HG03565 (cell line): ENCODE results near the gene CRKL.

Experiments used
- ATAC-seq: cut with Tn5 transposase; IDR thresholded peaks from one replicate; pipeline ENCODE4 v1.9.1; 2021; ENCODE audit warnings: mild to moderate bottlenecking, moderate library complexity; ENCODE audit not compliant: unreplicated experiment

Gene CRKL

DNA sequence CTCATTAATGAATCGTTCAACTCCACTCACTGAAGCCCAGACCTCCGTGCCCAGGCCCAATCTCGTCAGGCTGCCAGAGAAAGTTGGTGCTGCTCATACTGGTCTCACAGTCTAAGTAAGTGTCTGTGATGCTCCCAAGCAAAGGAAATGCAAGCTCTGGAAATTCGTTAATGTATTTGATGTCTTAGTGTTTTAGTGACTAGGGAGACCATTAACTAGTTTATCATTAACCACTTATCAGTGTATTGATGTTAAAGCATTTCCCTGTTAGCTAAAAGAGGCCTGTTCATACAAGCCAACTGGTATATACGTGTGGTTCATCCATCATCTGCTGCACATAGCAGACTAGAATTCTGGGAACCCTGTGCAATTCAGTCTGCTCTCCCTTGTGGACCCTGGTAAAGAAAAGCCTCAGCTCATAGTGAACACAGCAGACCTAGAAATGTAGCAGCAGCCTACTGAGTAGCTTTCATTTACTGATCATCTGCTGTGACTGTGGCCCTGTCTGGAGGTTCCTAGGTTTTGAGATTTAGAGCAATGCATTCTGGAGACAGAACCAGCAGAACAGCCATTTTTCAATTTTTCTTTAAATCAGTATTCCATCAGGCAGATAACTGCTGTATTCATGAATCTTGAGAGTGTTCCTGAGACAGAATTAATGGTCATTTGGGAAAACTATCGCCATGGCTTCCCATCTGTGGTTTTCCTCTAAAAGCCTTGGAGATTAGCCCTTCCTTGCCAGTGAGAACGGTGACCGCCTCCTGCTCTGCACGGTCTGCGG is 34.1 kb downstream of the CRKL start:
- no peak for ATAC-seq

DNA sequence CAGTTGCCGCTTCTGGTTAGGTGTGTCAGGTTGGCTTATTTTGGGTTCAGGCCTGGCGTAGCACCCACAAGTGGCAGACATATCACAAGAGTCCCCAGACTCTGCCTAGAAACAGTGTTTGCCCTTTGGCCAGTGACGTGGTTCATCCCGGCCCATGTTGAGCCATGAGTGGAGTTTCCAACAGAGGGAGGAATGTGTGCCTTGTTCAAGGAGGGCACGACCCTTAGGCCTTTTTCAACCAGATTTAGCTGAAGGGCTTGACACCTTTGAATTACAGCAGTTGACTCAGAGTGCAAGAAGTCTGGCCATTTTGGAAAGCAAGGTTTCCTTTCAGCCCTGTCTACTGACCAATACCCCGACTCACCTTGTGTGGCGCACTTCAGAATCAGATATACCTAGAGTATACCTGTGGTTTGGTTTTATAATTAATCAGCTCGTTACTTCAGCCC is 34.7 kb downstream of the CRKL start:
- ATAC-seq, result no peak

DNA sequence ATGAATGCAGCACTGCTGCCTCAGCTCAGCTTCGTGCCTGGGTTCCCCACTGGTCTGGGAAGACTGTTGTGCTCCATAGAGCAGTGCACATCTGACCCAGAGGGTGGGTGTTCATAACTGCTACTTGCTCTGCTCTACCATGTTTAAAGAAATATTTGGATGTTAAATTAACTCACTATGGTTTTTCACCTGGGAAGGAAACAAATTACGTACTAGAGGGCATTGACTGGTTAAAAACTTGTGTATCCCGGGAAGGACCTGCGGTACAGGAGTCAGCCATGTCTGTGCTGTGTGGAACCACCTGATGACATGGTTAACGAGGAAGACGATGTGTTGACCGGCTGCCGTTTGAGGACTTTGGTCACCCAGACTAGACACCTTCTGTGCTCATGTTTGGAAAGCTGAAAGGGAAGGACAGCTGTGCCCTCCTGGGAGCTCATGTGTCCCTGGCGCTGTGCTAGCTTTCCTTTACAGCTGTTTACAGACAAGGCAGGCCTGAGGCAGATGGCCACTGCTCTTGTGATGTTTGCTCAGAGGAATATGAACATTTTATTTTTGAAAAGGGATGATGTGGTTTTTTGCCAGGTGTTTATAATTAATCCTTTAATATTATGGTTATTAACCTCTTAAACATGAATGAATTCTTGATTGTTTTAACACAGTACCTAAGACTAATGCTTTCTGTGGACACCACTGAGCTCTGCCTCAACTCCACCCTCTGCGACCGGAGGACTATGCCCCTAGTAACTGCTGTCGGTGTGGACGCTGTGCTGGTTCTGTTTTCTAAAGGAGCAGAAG is 35.5 kb downstream of the CRKL start:
- no peak for ATAC-seq

DNA sequence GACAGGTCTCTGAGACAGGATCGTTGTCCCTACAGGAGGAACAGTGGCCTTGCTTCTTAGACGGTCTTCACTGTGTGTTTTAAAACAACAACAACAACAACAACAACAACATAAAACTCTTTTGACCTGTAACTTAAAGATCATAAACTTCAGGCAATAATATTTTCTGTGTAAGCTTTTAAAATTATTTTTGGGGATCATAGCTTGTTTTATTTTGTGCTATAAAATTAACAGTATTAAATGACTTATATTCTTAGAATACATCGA is 36.1 kb downstream of the CRKL start:
- ATAC-seq, result no peak

DNA sequence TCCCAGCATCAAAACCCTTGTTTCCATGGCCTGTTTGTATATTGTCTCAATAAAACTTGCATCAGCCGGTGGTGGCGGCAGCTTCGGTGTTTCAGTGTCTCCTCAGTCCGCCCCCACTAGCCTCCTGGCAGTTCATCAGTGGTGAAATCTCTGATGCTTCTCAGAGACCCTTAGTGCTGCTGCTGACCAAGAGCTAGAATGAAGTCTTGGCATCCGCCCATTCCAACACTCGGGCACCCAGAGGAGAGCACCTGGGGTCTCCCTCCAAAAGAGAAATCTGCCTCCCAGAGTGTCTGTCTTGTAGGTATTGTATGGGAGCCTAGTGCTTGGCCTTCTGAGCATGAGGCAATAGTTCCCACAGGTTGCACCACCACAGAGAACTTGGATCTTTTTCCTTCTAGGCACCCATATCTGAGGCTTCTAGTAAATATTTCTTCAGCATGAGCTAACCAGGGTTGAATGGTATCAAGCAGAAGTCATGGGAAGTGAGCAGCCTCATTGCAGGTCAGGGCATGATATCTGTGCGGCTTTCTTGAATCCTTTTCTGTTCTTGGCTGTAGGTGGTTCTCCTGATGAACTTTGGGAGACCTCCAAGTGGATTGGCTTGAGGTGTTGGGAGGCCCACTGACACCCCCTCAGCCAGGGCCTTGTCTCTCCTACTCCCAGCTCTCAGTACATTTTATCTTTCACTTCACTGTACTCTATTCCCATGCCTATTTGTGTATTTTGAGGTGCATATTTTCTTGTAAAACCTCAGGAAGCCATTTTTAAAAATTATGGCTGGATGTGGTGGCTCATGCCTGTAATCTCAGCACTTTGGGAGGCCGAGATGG is 36.7 kb downstream of the CRKL start:
- no peak for ATAC-seq

DNA sequence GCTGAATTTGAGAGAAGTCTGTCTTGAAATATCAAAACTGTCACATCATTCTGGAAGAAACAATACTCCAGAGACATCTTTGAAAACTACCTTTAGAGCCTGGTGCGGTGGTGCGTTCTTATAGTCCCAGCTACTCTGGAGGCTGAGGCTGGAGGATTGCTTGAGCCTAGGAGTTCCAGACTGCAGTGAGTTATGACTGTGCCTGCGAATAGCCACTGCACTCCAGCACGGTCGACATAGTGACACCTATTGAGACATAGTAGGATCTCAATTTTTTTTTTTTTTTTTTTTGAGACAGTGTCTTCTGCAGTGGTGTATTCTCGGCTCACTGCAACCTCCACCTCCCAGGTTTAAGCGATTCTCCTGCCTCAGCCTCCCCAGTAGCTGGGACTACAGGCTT is 38.3 kb downstream of the CRKL start:
- no peak for ATAC-seq

DNA sequence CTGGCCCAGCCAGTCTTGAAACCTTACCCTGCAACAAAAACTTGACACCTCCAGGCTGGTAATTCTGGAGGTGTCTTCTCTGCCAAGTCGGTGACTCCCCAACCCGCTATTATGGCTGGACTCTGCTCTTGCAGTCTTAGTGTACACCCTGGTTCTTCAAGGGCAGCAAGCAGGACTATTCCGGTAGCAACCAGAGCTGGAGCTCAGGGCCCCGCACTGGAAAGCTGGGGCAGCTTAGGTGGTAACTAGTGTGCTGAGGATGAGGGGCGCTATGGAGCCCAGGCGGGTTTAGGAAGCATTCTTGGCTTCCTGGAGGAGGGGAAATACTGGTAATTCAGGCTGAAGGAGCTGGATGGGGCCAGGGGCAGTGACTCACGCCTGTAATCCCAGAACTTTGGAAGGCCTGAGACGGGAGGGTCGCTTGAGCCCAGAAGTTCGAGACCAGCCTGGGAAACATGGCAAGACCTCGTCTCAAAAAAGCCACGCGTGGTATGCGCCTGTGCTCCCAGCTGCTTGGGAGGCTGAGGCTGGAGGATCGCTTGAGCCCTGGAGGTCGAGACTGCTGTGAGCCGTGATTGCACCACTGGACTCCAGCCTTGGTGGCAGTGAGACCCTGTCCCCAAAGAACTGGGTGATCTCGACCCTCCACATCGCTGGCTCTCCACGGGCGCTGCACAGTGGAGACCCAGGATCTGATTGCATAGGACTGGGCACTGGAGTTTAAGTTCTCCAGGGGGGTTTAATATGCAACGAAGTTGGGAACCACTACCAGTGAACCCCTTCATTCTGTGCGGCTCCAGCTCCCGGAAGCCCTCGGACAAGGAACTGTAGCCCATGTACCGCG is 39.3 kb downstream of the CRKL start:
- no peak for ATAC-seq

DNA sequence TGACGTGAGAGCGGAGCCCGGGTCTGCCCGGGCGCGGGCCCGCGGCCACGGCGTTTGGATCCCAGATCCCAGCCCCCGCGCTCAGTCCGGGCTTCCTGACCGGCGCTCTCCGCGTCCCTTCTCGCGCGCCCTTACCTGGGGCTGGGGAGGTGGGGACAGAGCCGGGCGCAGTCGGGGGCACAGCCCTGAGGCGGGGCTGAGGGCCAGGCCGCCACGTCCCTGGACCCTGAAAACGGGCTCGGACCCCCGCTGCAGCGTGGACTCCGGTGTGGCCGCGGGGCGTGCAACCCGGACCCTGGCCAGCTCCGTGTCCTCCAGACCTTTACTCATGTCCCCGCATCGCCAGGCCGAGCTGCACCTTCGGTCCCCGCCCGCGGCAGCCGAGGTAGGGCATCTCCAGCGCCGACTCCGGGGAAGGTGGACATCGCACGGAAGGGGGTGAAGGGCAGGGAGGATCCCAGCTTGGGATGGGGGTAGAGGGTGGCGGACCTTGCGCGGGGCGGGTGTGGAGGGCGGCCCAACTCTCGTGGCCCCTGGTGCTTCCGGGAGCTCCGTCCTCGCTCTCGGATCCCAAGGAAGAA is 40.0 kb downstream of the CRKL start:
- no peak for ATAC-seq

DNA sequence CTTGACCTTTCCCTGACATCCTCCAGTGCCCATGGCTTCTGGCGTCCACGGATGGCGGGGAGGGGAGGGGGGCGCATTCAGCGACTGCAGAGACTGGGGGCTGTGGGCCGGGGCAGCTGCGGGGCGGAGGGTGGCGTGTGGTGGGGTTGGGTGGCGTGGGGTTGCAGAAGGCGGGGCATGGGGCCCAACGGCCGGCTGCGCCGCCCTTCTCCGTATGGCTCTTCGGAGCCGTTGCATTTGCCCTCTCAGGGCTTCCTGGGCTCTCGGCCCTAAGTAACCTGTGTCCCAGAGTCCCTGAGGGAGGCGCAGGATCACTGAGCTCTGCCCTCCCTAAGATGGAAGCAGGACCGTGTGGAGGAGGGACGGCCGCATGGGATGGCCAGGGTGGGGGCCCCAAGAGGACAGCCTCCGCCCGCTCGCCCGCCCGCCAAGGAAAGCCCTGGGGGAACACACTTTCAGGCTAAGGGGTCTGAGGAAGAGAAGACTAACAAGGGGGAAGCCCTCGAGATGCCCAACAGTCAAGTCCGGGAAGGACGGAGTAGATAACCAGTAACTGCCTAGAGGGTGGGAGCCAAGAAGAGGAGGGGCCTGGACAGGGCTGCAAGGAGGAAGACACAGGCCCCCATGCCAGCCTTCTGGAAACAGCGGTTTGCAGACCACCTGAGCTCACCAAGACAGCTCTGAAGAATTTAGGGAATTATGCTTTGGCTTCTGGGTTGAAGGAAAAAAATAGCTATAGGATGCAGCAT is 40.6 kb downstream of the CRKL start:
- no peak for ATAC-seq

DNA sequence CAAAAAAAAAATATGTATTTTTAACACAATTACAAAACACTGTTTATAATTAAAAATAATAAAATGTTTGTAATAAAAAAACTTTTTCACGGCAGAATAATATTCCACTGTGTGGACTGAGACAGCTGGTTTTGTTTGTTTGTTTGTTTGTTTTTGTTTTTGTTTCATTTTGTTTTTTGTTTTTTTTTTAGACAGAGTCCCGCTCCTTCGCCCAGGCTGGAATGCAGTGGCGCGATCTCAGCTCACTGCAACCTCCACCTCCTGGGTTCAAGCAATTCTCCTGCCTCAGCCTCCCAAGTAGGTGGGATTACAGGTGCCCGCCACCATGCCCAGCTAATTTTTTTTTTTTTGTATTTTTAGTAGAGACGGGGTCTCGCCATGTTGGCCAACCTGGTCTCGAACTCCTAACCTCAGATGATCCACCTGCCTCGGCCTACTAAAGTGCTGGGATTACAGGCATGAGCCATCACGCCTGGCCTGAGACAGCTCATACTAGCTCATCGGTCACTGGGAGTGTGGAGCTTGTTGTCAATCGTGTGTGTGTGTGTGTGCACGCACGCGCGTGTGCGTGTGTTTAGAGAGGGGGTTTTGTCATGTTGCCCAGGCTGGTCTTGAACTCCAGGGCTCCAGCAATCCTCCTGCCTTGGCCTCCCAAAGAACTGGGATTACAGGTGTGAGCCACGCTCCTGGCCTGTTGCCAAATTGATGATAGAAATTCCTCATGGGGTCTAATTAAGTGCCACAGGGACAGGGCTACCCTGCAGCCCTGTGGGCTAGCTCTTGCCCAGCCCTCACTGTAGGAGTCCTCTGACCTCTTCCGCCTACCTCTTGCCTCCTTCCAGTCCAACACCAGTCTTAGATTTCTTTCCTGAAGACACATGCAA is 42.6 kb downstream of the CRKL start:
- ATAC-seq, result no peak

DNA sequence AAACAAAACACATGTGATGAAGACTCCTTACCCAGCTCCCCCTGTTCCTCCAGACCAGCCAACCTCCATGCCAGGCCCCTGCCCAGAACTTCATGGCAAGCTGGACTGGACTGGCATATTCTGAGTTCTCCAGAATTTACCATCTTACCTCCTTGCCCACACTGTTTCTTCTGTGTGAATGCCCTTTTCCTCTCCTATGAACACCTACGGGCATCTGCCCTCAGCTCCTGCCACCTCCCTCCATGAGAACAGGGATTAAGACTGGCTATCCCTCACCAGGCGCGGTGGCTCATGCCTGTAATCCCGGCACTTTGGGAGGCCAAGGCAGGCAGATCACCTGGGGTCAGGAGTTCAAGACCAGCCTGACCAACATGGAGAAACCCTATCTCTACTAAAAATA is 43.4 kb downstream of the CRKL start:
- ATAC-seq, result no peak

DNA sequence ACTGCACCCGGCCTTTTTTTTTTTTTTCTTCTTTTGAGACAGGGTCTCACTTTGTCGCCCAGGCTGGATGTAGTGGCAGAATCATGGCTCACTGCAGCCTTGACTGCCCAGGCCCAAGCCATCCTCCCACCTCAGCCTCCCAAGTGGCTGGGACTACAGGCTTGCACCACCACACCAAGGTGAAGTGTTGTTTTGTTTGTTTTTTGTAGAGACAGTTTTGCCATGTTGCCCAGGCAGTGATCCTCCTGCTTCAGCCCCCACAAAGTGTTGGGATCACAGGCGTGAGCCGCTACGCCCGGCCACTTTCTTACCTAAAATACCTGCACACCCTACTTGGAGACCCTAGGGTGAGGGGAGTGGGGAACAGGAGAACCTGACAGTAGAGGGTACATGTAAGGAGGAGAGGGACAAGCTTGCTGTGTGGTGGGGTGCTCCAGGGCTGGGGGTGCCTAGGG is 45.3 kb downstream of the CRKL start:
- no peak for ATAC-seq

DNA sequence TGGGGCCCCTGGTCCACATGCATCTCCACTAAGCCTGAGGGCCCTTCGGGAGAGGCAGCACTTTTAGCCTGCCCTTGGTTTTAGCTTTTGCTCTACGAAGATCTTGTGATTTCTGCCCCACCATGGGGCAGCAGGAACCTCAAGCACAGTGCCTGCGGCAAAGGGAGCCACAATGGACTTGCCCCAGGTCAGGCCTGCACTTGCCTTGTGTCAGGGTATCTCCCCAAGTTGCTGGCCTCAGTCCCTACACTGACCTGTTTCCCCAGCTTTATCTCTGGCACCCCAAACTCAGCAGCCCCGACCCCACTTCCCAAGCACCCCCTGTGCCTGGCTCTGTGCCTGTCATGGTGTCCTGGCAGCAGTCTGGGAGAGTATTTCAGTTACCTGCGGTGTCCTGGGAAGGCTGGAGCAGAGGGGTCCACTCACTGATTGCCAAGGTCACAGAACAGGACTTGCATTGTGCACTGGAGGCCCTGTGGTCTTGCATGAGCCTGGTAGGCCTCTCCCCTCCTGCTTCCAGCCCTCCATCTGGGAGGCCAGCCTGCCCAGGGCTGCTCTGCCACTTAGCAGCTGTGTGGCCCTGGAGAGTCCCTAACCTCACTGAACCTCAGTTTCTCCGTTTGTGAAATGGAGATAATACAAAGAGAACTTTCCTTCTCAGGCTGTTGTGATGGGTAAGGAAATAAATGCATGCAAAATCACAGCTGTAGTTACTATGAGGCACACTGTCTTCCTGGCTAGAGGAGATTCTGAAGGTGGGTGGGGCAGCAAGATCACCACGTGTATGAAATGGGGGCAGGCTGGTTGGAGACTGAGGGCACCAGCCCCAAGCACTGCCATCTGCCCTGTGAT is 46.2 kb downstream of the CRKL start:
- ATAC-seq, result no peak

DNA sequence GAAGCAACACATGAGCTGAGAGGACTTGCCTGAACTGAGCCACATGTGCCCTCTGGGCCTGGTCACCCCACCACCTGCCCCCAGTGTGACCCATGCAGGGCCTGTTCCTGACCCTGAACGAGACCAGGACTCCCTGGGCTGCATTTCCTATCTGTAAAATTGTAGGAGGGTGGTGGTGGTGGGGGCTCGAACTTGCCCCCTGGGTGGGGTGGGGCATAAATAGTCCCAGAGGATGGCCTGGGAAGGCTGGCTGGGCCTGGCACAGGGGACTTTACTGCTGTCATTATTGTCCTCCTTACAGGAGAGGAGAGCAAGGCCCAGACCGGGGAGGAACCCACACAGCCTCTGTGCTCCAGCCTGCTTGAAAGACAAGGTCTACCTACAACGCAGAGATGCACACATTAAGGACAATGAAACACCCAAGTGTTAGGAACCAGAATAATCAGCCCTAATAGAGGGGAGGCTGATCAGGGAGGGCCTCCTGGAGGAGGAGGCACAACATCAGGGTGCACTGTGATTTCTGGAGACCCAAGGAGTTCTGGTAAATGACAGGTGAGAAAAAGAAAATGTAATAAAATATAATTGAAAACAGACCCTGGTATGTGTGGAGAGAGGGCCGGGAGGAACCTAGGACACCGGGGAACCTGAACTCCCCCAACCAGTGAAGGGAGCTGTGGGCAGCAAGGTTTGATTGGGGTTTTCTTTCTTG is 47.0 kb downstream of the CRKL start:
- no peak for ATAC-seq

DNA sequence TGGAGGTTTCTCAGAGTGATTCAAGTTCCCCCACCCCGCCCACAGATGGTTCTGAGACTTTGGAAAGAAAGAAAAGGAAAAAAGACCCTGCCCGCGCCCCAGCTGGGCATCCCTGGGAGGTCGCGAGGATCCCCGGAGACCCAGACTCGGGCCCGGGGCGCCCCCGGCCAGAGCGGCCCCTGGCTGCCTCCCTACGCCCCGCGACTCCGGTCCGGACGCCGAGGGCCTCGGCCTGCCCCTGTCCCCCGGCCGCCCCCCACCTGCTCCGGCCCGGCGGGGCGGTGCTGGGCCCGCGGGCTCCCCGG is 47.5 kb downstream of the CRKL start:
- ATAC-seq, result no peak

DNA sequence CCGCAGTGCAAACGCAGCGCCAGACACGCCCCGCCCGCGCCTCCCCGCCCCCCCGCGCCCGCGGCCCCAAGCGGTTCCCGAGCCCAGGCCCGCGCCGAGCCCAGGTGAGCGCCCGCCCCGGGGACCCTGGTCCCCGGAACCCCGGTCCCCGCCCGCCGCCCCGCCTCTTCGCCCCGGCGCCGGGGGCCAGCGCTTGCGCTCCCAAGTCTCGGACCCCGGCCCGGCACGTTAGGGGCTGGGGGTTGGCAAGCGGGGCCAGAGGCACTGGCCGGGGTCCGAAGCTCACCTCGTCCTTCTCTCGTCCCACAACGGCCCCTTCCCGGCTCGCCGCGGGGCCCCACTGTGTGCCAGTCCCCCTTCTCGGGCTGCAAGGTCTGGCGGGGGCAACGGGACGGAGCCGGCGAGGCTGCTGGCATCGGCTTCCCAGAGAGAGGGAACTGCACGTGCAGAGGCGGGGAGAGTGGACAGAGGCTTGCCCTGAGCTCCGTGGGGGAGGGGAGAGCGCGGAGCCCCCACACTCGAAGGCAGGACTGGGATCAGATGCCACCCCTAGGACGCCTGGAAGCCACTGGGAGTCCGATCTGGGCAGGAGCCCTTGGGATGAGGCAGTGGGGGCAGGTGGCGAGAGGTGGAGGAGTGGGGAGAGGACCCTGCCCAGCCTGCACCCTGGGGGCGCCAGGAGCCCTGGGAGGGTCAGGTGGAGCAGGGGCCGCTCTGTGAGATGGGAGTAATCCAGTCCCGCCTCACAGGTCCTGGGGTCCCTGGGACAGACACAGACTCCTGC is 48.1 kb downstream of the CRKL start:
- ATAC-seq, result no peak
